Ureter (tissue), 1 donor: ENCODE data around the gene DNASE1L2. TPM values are rescaled to one million over a fixed set of nuclear protein-coding genes. Genes with fewer than 3 reads are reported as not detected.
"Not testable (repeated sequence)": the region's sequence is repeated elsewhere in the genome, so short reads cannot be mapped to it uniquely, and the experiment has no call there.

Experiments used
- DNase-seq: peaks from one replicate; pipeline ENCODE4 v3.0.0-alpha.2; 2020; ENCODE audit warnings: low spot score
- total RNA-seq: library from RNA; stranded (reverse); gene quantifications from one replicate; pipeline ENCODE4 v1.2.4, GENCODE V29; 2023
- donor health status: DM: yes; HTN: yes; CAD: no.

The DNASE1L2 gene
- 1.5 TPM for total RNA-seq

- DNase-seq = no peak
Observed at GRCh38 chr16:2236337-2237101, at the start of gene DNASE1L2. DNASE1L2 (plus strand) TSS chr16:2236444; CDS start chr16:2236817, 373 bp downstream.

GRCh38 chr16:2186505-2186904, 49.7 kb upstream of the DNASE1L2 start:
- DNase-seq = no peak

- DNase-seq = no peak
Observed at GRCh38 chr16:2187212-2187611, 49.0 kb upstream of the DNASE1L2 start.

GRCh38 chr16:2188395-2188794, 47.8 kb upstream of the DNASE1L2 start:
- DNase-seq = no peak

- no peak for DNase-seq
Observed at GRCh38 chr16:2189252-2189893, 46.9 kb upstream of the DNASE1L2 start.

- no peak for DNase-seq
Observed at GRCh38 chr16:2190002-2190658, 46.1 kb upstream of the DNASE1L2 start.

GRCh38 chr16:2190659-2191445, 45.4 kb upstream of the DNASE1L2 start:
- no peak for DNase-seq

GRCh38 chr16:2191446-2191706, 44.9 kb upstream of the DNASE1L2 start:
- DNase-seq = no peak

GRCh38 chr16:2194166-2194834, 41.9 kb upstream of the DNASE1L2 start:
- DNase-seq = no peak

GRCh38 chr16:2194852-2195321, 41.4 kb upstream of the DNASE1L2 start:
- DNase-seq = no peak

GRCh38 chr16:2195322-2196161, 40.7 kb upstream of the DNASE1L2 start:
- DNase-seq = no peak

GRCh38 chr16:2196162-2196980, 39.9 kb upstream of the DNASE1L2 start, which contains the start of gene CASKIN1:
CASKIN1 (minus strand) TSS chr16:2196605; CDS start chr16:2196432, 173 bp downstream.
- no peak for DNase-seq

- DNase-seq = no peak
Observed at GRCh38 chr16:2196981-2197511, 39.2 kb upstream of the DNASE1L2 start.

- no peak for DNase-seq
Observed at GRCh38 chr16:2197765-2198164, 38.5 kb upstream of the DNASE1L2 start.

GRCh38 chr16:2198283-2198682, 38.0 kb upstream of the DNASE1L2 start:
- no peak for DNase-seq

GRCh38 chr16:2199095-2199494, 37.1 kb upstream of the DNASE1L2 start:
- no peak for DNase-seq

GRCh38 chr16:2199621-2200139, 36.6 kb upstream of the DNASE1L2 start:
- no peak for DNase-seq

- no peak for DNase-seq
Observed at GRCh38 chr16:2200313-2200712, 35.9 kb upstream of the DNASE1L2 start.

GRCh38 chr16:2203119-2203688, 33.0 kb upstream of the DNASE1L2 start:
- not testable (repeated sequence) for DNase-seq
